Caco-2 (cell line): ENCODE results near the gene MPST. TPM values are rescaled to one million over a fixed set of nuclear protein-coding genes. Genes with fewer than 3 reads are reported as not detected.

Experiments used
- BruUV-seq: library from RNA; stranded (reverse); fragments of 400-500 nt; replicated peaks from 2 replicates; lab custom pipeline; 2021; lab: Mats Ljungman, UMichigan
- CTCF ChIA-PET: fragments of 300-600 bp; sonication (Branson Sonifier 250); formaldehyde crosslinking; loops from one replicate; lab custom pipeline; 2022; ENCODE audit warnings: antibody characterized with exemption; lab: Charles Lee
- POLR2A ChIA-PET: fragments of 300-600 bp; sonication (Branson Sonifier 250); formaldehyde crosslinking; loops from one replicate; lab custom pipeline; 2022; ENCODE audit warnings: antibody characterized with exemption; lab: Charles Lee
- DNase-seq, 2 experiments: peaks; one replicate each; pipeline versions ENCODE4 v3.0.0 to v3.0.0-alpha.2; 2020 to 2022
- H3K27me3 ChIP-seq: replicated peaks from 2 replicates; pipeline ENCODE4 v1.6.0; 2011; ENCODE audit warnings: low read length; ENCODE audit not compliant: control insufficient read depth, insufficient read depth
- H3K36me3 ChIP-seq: 2 replicates; pipeline ENCODE4 v1.5.1; 2011; ENCODE audit warnings: low read length; ENCODE audit not compliant: control insufficient read depth, insufficient read depth
- H3K4me1 ChIP-seq: fragments of 250-450 bp; sonication (Bioruptor Pico); 2 replicates; pipeline ENCODE4 v1.5.1; 2020; ENCODE audit warnings: mild to moderate bottlenecking
- H3K4me3 ChIP-seq: 2 replicates; pipeline ENCODE4 v1.5.1; 2011; ENCODE audit warnings: low read depth, mild to moderate bottlenecking, control low read depth, low read length
- H3K9me3 ChIP-seq: fragments of 250-450 bp; sonication (Bioruptor Pico); 2 replicates; pipeline ENCODE4 v1.5.1; 2020; ENCODE audit warnings: mild to moderate bottlenecking, moderate library complexity
- H3K27ac Mint-ChIP-seq: one replicate; pipeline ENCODE4 v1.8.0; 2022; ENCODE audit warnings: mixed read lengths; ENCODE audit not compliant: unreplicated experiment
- H3K27me3 Mint-ChIP-seq: one replicate; pipeline ENCODE4 v1.8.0; 2022; ENCODE audit warnings: mixed read lengths; ENCODE audit not compliant: insufficient read depth, unreplicated experiment
- H3K36me3 Mint-ChIP-seq: one replicate; pipeline ENCODE4 v1.8.0; 2022; ENCODE audit warnings: mild to moderate bottlenecking, mixed read lengths; ENCODE audit not compliant: insufficient read depth, unreplicated experiment
- H3K4me1 Mint-ChIP-seq: one replicate; pipeline ENCODE4 v1.8.0; 2022; ENCODE audit warnings: low read depth, mixed read lengths; ENCODE audit not compliant: unreplicated experiment
- H3K4me3 Mint-ChIP-seq: one replicate; pipeline ENCODE4 v1.8.0; 2022; ENCODE audit warnings: mild to moderate bottlenecking, moderate library complexity, mixed read lengths; ENCODE audit not compliant: unreplicated experiment
- H3K9me3 Mint-ChIP-seq: one replicate; pipeline ENCODE4 v1.8.0; 2022; ENCODE audit warnings: mixed read lengths; ENCODE audit not compliant: unreplicated experiment
- CTCF ChIP-seq, 2 experiments: fragments of 200-600 bp in 1 of 2; IDR thresholded peaks; 1 replicate in 1 of 2; 2 replicates in 1 of 2; pipeline versions ENCODE4 v1.5.1 to v1.8.0; 2011 to 2022; ENCODE audit warnings: antibody characterized with exemption in 1 of 2, control low read depth in 1 of 2, inconsistent platforms in 1 of 2, low read depth in 1 of 2, low read length in 1 of 2, mild to moderate bottlenecking in 1 of 2, moderate library complexity in 1 of 2; ENCODE audit not compliant: insufficient read depth in 1 of 2, severe bottlenecking in 1 of 2, unreplicated experiment in 1 of 2
- intact Hi-C: fragments of 100-400 bp; cut with micrococcal nuclease; formaldehyde crosslinking; loops from one replicate; pipeline ENCODE4 v1.10.0; 2022; ENCODE audit not compliant: unreplicated experiment
- total RNA-seq: library from RNA; stranded (reverse); gene quantifications from 2 replicates; pipeline ENCODE4 v1.2.3, GENCODE V29; 2022

The MPST gene
- total RNA-seq, 1 experiment from 2014 or later, result 83.7 TPM

- H3K27me3 ChIP-seq, result no peaks in the 10 kb centered on the region
- H3K4me1 ChIP-seq, result peaks cover 6% of the 10 kb centered on the region; the same call in 1 of the 2 replicates
- no TSS peak for BruUV-seq
- H3K36me3 Mint-ChIP-seq, result no peaks in the 10 kb centered on the region
- H3K27ac Mint-ChIP-seq, result no peak overlapping the region
- H3K27me3 Mint-ChIP-seq, result no peaks in the 10 kb centered on the region
- H3K9me3 ChIP-seq, result no peaks in the 10 kb centered on the region
- H3K4me3 ChIP-seq, result no peak overlapping the region
- DNase-seq, result no peak
- POLR2A ChIA-PET, result interaction anchor here (0.6 kb wide), 1 partner anchor 563 kb away, joined by 3 read pairs; no protein-coding TSS in a partner anchor
- CTCF ChIA-PET, result no interaction called here
- no peak for TF ChIP-seq CTCF (IDR thresholded peaks at IDR 0.05; ENCODE audit: insufficient read depth in 1 of 2, low read depth in 1 of 2, low read length in 1 of 2, severe bottlenecking in 1 of 2, unreplicated experiment in 1 of 2)
- intact Hi-C loops, result no loop called here
- no peaks in the 10 kb centered on the region for H3K9me3 Mint-ChIP-seq
- no peak overlapping the region for H3K4me3 Mint-ChIP-seq
- H3K36me3 ChIP-seq, result no peaks in the 10 kb centered on the region
- no peaks in the 10 kb centered on the region for H3K4me1 Mint-ChIP-seq
Measured at GRCh38 chr22:37065180-37065579, 45.6 kb downstream of the MPST start.

- intact Hi-C loops, result no loop called here
- Histone ChIP-seq H3K4me3 (no peak overlapping the region), H3K36me3 (no peaks in the 10 kb centered on the region), H3K9me3 (no peaks in the 10 kb centered on the region), H3K4me1 (peaks cover 6% of the 10 kb centered on the region; the same call in 1 of the 2 replicates), H3K27me3 (no peaks in the 10 kb centered on the region)
- Mint-ChIP-seq H3K27ac (no peak overlapping the region), H3K9me3 (no peaks in the 10 kb centered on the region), H3K4me1 (no peaks in the 10 kb centered on the region), H3K4me3 (no peak overlapping the region), H3K36me3 (no peaks in the 10 kb centered on the region), H3K27me3 (peaks cover 2% of the 10 kb centered on the region)
- BruUV-seq, result no TSS peak
- ChIA-PET POLR2A (no interaction called here), CTCF (no interaction called here)
- no peak for DNase-seq
- TF ChIP-seq CTCF (IDR thresholded peaks at IDR 0.05; ENCODE audit: insufficient read depth in 1 of 2, low read depth in 1 of 2, low read length in 1 of 2, severe bottlenecking in 1 of 2, unreplicated experiment in 1 of 2), result no peak
Measured at GRCh38 chr22:37065961-37066360, 46.4 kb downstream of the MPST start.

- H3K4me3 Mint-ChIP-seq, result no peak overlapping the region
- H3K27me3 Mint-ChIP-seq, result peaks cover 2% of the 10 kb centered on the region
- no peak for TF ChIP-seq CTCF (IDR thresholded peaks at IDR 0.05; ENCODE audit: insufficient read depth in 1 of 2, low read depth in 1 of 2, low read length in 1 of 2, severe bottlenecking in 1 of 2, unreplicated experiment in 1 of 2)
- H3K27ac Mint-ChIP-seq, result no peak overlapping the region
- peaks cover 6% of the 10 kb centered on the region; the same call in 1 of the 2 replicates for H3K4me1 ChIP-seq
- H3K36me3 Mint-ChIP-seq, result no peaks in the 10 kb centered on the region
- BruUV-seq, result no TSS peak
- H3K4me1 Mint-ChIP-seq, result no peaks in the 10 kb centered on the region
- no peaks in the 10 kb centered on the region for H3K9me3 ChIP-seq
- H3K9me3 Mint-ChIP-seq, result no peaks in the 10 kb centered on the region
- POLR2A ChIA-PET, result no interaction called here
- DNase-seq, result no peak
- H3K27me3 ChIP-seq, result no peaks in the 10 kb centered on the region
- CTCF ChIA-PET, result interaction anchor here (0.5 kb wide), 1 partner anchor 15 kb away, joined by 3 read pairs; no protein-coding TSS in a partner anchor
- H3K4me3 ChIP-seq, result no peak overlapping the region
- intact Hi-C loops, result no loop called here
- H3K36me3 ChIP-seq, result no peaks in the 10 kb centered on the region
Measured at GRCh38 chr22:37067428-37067827, 47.9 kb downstream of the MPST start.
